GM12878 (cell line): ENCODE data around the gene CAP2.

Experiments used
- E2F8 ChIP-seq: fragments of 450-650 bp; IDR thresholded peaks from 2 replicates; pipeline ENCODE4 v1.6.1; 2018; ENCODE audit warnings: mild to moderate bottlenecking, low read depth, moderate library complexity; ENCODE audit not compliant: partially characterized antibody
- E4F1 ChIP-seq: fragments of 450-650 bp; IDR thresholded peaks from 2 replicates; pipeline ENCODE4 v1.6.1; 2018; ENCODE audit warnings: borderline replicate concordance, mild to moderate bottlenecking; ENCODE audit not compliant: partially characterized antibody
- PBX3 ChIP-seq: IDR thresholded peaks from 2 replicates; pipeline ENCODE4 v1.6.1; 2011; ENCODE audit warnings: mild to moderate bottlenecking, low read depth, low read length, moderate library complexity; ENCODE audit not compliant: insufficient replicate concordance
- POLR2A ChIP-seq: IDR thresholded peaks from 2 replicates; pipeline ENCODE4 v1.6.1; 2011; ENCODE audit warnings: low read depth, mild to moderate bottlenecking, low read length
- RAD51 ChIP-seq: fragments of 450-650 bp; IDR thresholded peaks from 2 replicates; pipeline ENCODE4 v1.6.1; 2016; ENCODE audit warnings: moderate library complexity, mild to moderate bottlenecking, inconsistent platforms
- RFX5 ChIP-seq: IDR thresholded peaks from 2 replicates; pipeline ENCODE4 v1.6.1; 2011; ENCODE audit warnings: low read depth, low read length, improper control_type of control experiment
- RUNX3 ChIP-seq: IDR thresholded peaks from 2 replicates; pipeline ENCODE4 v1.6.1; 2012; ENCODE audit warnings: low read length, inconsistent platforms
- SIX5 ChIP-seq: IDR thresholded peaks from 2 replicates; pipeline ENCODE4 v1.6.1; 2011; ENCODE audit warnings: mild to moderate bottlenecking, low read depth, low read length, moderate library complexity; ENCODE audit not compliant: severe bottlenecking
- SREBF1 ChIP-seq: IDR thresholded peaks from 2 replicates; pipeline ENCODE4 v1.6.1; 2012; ENCODE audit warnings: mild to moderate bottlenecking, low read length
- STAT3 ChIP-seq: IDR thresholded peaks from 2 replicates; pipeline ENCODE4 v1.6.1; 2011; ENCODE audit warnings: low read depth, low read length, improper control_type of control experiment
- ZBTB33 ChIP-seq: fragments of 450-650 bp; IDR thresholded peaks from 2 replicates; pipeline ENCODE4 v1.6.1; 2017; ENCODE audit warnings: mild to moderate bottlenecking
- ZNF274 ChIP-seq: IDR thresholded peaks from one replicate; pipeline ENCODE4 v1.8.0; 2011; ENCODE audit not compliant: insufficient read length, insufficient read depth
- TF ChIP-seq, protein P1 (sequence below), 3 experiments: IDR thresholded peaks in 2 of 3; conservative IDR thresholded peaks in 1 of 3; 2 replicates each; pipeline ENCODE4 v1.5.1; 2011; ENCODE audit warnings: low read depth in 3 of 3, low read length in 3 of 3, mild to moderate bottlenecking in 3 of 3, control low read depth in 2 of 3, moderate library complexity in 2 of 3, inconsistent platforms in 1 of 3, mixed read lengths in 1 of 3; ENCODE audit not compliant: control insufficient read depth in 2 of 3, insufficient read depth in 1 of 3; ENCODE audit errors: extremely low read depth in 1 of 3
- TF ChIP-seq, protein P2 (sequence below): fragments of 450-650 bp; IDR thresholded peaks from 2 replicates; pipeline ENCODE4 v1.6.1; 2017; ENCODE audit warnings: low read depth, mild to moderate bottlenecking, moderate library complexity

- no peak for TF ChIP-seq RFX5
- TF ChIP-seq PBX3 = no peak
- TF ChIP-seq, protein P1, sequence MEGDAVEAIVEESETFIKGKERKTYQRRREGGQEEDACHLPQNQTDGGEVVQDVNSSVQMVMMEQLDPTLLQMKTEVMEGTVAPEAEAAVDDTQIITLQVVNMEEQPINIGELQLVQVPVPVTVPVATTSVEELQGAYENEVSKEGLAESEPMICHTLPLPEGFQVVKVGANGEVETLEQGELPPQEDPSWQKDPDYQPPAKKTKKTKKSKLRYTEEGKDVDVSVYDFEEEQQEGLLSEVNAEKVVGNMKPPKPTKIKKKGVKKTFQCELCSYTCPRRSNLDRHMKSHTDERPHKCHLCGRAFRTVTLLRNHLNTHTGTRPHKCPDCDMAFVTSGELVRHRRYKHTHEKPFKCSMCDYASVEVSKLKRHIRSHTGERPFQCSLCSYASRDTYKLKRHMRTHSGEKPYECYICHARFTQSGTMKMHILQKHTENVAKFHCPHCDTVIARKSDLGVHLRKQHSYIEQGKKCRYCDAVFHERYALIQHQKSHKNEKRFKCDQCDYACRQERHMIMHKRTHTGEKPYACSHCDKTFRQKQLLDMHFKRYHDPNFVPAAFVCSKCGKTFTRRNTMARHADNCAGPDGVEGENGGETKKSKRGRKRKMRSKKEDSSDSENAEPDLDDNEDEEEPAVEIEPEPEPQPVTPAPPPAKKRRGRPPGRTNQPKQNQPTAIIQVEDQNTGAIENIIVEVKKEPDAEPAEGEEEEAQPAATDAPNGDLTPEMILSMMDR (IDR thresholded peaks at IDR 0.05 in 2 of 3, conservative IDR thresholded peaks at IDR 0.05 in 1 of 3; ENCODE audit: control insufficient read depth in 2 of 3, extremely low read depth in 1 of 3, insufficient read depth in 1 of 3, low read depth in 3 of 3, low read length in 3 of 3) = peak in 1 of 3 experiments; percentile 16; a peak in 1 of 6 replicates
- TF ChIP-seq SIX5 = no peak
- no peak for TF ChIP-seq SREBF1
- no peak for TF ChIP-seq E4F1
- TF ChIP-seq ZNF274 = no peak
- no peak for TF ChIP-seq E2F8
- TF ChIP-seq POLR2A = no peak
- TF ChIP-seq STAT3 = no peak
- no peak for TF ChIP-seq RAD51
- TF ChIP-seq ZBTB33 = no peak
- TF ChIP-seq, protein P2, sequence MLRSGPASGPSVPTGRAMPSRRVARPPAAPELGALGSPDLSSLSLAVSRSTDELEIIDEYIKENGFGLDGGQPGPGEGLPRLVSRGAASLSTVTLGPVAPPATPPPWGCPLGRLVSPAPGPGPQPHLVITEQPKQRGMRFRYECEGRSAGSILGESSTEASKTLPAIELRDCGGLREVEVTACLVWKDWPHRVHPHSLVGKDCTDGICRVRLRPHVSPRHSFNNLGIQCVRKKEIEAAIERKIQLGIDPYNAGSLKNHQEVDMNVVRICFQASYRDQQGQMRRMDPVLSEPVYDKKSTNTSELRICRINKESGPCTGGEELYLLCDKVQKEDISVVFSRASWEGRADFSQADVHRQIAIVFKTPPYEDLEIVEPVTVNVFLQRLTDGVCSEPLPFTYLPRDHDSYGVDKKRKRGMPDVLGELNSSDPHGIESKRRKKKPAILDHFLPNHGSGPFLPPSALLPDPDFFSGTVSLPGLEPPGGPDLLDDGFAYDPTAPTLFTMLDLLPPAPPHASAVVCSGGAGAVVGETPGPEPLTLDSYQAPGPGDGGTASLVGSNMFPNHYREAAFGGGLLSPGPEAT = no peak
- no peak for TF ChIP-seq RUNX3
Measured at GRCh38 chr6:17469006-17469832, 75.8 kb downstream of the CAP2 start.
